ENCODE data around the gene PNMA6E.

PNMA6E gene

DNA sequence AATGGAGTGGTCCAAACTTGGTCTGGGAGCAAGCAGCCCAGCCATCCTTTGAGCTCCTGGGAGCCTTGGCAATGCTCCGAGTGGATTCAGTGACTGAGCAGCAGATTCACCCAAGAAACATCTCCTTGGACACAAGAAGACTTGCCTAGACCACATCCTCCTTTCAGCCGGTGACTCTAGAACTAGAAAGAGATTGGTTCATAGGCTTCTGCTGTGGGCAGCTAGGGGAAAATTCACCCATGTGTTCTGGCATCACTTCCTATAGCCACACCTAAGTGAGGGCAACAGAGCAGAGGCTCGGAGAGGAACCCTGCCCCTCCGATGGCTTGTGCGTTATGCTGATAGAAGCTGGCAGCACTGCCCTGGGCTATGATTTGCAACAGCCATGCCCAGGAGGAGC is 51.2 kb downstream of the PNMA6E start:
- no peaks in the 10 kb centered on the region for H3K36me3 ChIP-seq (ENCODE audit: control insufficient read depth, insufficient read depth, low read length)
- H3K4me3 ChIP-seq (ENCODE audit: low read length), result no peak overlapping the region
- H3K9ac ChIP-seq (ENCODE audit: low read length), result no peak overlapping the region
- H3K27me3 ChIP-seq (ENCODE audit: control insufficient read depth, insufficient read depth, low read length), result no peaks in the 10 kb centered on the region
- H3K4me1 ChIP-seq (ENCODE audit: control insufficient read depth, insufficient read depth, low read length), result no peaks in the 10 kb centered on the region
- H3K9me3 ChIP-seq (ENCODE audit: control insufficient read depth, low read length), result no peaks in the 10 kb centered on the region

DNA sequence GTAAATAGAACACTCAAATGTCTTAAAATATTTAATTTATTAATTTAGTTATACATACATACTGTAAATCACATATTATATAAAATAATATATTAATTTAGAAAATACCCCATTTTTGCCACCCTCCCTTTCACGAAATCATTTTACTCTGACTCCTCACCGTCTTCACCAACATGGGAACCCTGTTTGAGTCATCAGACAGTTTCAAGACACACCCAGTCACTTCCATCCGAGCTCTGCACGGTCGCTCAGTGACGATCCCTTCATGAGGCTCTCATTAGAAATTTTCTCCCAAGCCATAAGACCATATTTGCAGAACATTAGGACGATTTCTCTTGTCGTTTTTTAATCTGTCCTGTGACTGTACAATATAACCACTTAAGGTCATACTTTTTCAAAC is 52.7 kb downstream of the PNMA6E start:
- H3K4me1 ChIP-seq (ENCODE audit: control insufficient read depth, insufficient read depth, low read length), result no peaks in the 10 kb centered on the region
- H3K9ac ChIP-seq (ENCODE audit: low read length), result no peak overlapping the region
- H3K27me3 ChIP-seq (ENCODE audit: control insufficient read depth, insufficient read depth, low read length), result no peaks in the 10 kb centered on the region
- H3K36me3 ChIP-seq (ENCODE audit: control insufficient read depth, insufficient read depth, low read length), result no peaks in the 10 kb centered on the region
- H3K4me3 ChIP-seq (ENCODE audit: low read length), result no peak overlapping the region
- H3K9me3 ChIP-seq (ENCODE audit: control insufficient read depth, low read length), result no peaks in the 10 kb centered on the region

GRCh38 chrX:153347530-153347929 is 53.6 kb downstream of the PNMA6E start:
- Histone ChIP-seq H3K9ac (ENCODE audit: low read length) (no peak overlapping the region), H3K36me3 (ENCODE audit: control insufficient read depth, insufficient read depth, low read length) (no peaks in the 10 kb centered on the region), H3K27me3 (ENCODE audit: control insufficient read depth, insufficient read depth, low read length) (no peaks in the 10 kb centered on the region), H3K4me3 (ENCODE audit: low read length) (no peak overlapping the region), H3K9me3 (ENCODE audit: control insufficient read depth, low read length) (no peaks in the 10 kb centered on the region), H3K4me1 (ENCODE audit: control insufficient read depth, insufficient read depth, low read length) (no peaks in the 10 kb centered on the region)
